K562 (cell line): ENCODE data around the gene KLHL24. TPM values are rescaled to one million over a fixed set of nuclear protein-coding genes. Genes with fewer than 3 reads are reported as not detected.
A peak's percentile ranks its signal among the peaks of the same experiment; 100 is the strongest.

Experiments
- ATAC-seq: fragments of 200-7000 bp; cut with Tn5 transposase; 3 replicates; pipeline ENCODE4 v1.9.1; 2020; ENCODE audit warnings: moderate library complexity
- BruUV-seq: library from RNA; stranded (reverse); fragments of 400-500 nt; replicated peaks from 2 replicates; lab custom pipeline; 2021; lab: Mats Ljungman, UMichigan
- CTCF ChIA-PET: fragments of 300-600 bp; formaldehyde crosslinking; extraction: SDS; loops from one replicate; lab custom pipeline; 2021; ENCODE audit warnings: low intra/inter-chr PET ratio; lab: Yijun Ruan, JAX
- POLR2A ChIA-PET: fragments of 300-600, 350-650 bp; sonication (Branson Sonifier 250); formaldehyde crosslinking; extraction: SDS; loops from one replicate; lab custom pipeline; 2021; ENCODE audit warnings: antibody characterized with exemption, inconsistent platforms; lab: Yijun Ruan, JAX
- DNase-seq, 4 experiments: peaks; one replicate each; pipeline versions ENCODE4 v3.0.0 to v3.0.0-alpha.2; 2011 to 2018; ENCODE audit warnings: low spot score in 3 of 4, mixed read lengths in 3 of 4; ENCODE audit errors: extremely low read depth in 1 of 4
- FAIRE-seq: peaks from 2 replicates; lab custom pipeline; 2011; peaks lifted over from hg19 to GRCh38; lab: Jason Lieb, UNC
- H2AFZ ChIP-seq: 2 replicates; pipeline ENCODE4 v1.6.0; 2011; ENCODE audit warnings: low read depth, low read length, control low read depth, inconsistent platforms
- H3K27ac ChIP-seq: fragments of 200-600 bp; 3 replicates; pipeline ENCODE4 v1.8.0; 2011; ENCODE audit warnings: low read depth, mild to moderate bottlenecking, control low read depth, inconsistent platforms, low read length, moderate library complexity, mixed read lengths; ENCODE audit errors: extremely low read depth
- H3K27me3 ChIP-seq, 2 experiments: fragments of 300-600 bp in 1 of 2; 2 replicates in 1 of 2; 3 replicates in 1 of 2; pipeline versions ENCODE4 v1.6.0 to v1.8.0; 2011; ENCODE audit warnings: inconsistent platforms in 2 of 2, low read length in 2 of 2, mild to moderate bottlenecking in 1 of 2, mixed read lengths in 1 of 2, moderate library complexity in 1 of 2; ENCODE audit not compliant: control insufficient read depth in 2 of 2, insufficient read depth in 2 of 2
- H3K36me3 ChIP-seq: fragments of 300-600 bp; 3 replicates; pipeline ENCODE4 v1.8.0; 2011; ENCODE audit warnings: mild to moderate bottlenecking, low read length, inconsistent platforms; ENCODE audit not compliant: control insufficient read depth, insufficient read depth
- H3K4me1 ChIP-seq, 2 experiments: fragments of 200-600 bp in 1 of 2; replicated peaks in 1 of 2; 2 replicates in 1 of 2; 3 replicates in 1 of 2; pipeline versions ENCODE4 v1.5.1 to v1.8.0; 2011; ENCODE audit warnings: inconsistent platforms in 2 of 2, low read length in 2 of 2, mild to moderate bottlenecking in 1 of 2, mixed read lengths in 1 of 2, moderate library complexity in 1 of 2; ENCODE audit not compliant: control insufficient read depth in 2 of 2, insufficient read depth in 2 of 2
- H3K4me2 ChIP-seq: 2 replicates; pipeline ENCODE4 v1.6.1; 2011; ENCODE audit warnings: low read length, control low read depth, inconsistent platforms, mixed read lengths; ENCODE audit not compliant: insufficient read depth
- H3K4me3 ChIP-seq: fragments of 200-600 bp; sonication (generic), shearing (Covaris generic); 2 replicates; pipeline ENCODE4 v1.5.1; 2016; ENCODE audit warnings: control low read depth, inconsistent platforms
- H3K79me2 ChIP-seq: fragments of 200-600 bp; 3 replicates; pipeline ENCODE4 v1.8.0; 2011; ENCODE audit warnings: low read length, inconsistent platforms; ENCODE audit not compliant: control insufficient read depth, insufficient read depth
- H3K9ac ChIP-seq, 2 experiments: 2 replicates each; pipeline versions ENCODE4 v1.6.0 to v1.6.1; 2011; ENCODE audit warnings: low read depth in 2 of 2, low read length in 2 of 2, control low read depth in 1 of 2, inconsistent platforms in 1 of 2, mild to moderate bottlenecking in 1 of 2, mixed read lengths in 1 of 2; ENCODE audit not compliant: insufficient read depth in 1 of 2
- H3K9me1 ChIP-seq: one replicate; pipeline ENCODE4 v1.6.0; 2011; ENCODE audit warnings: inconsistent platforms, mild to moderate bottlenecking, low read length, moderate library complexity; ENCODE audit not compliant: control insufficient read depth, insufficient read depth
- H3K9me3 ChIP-seq: replicated peaks from 2 replicates; pipeline ENCODE4 v1.5.1; 2011; ENCODE audit warnings: low read depth, low read length, inconsistent platforms; ENCODE audit not compliant: control insufficient read depth, insufficient read depth
- H4K20me1 ChIP-seq: replicated peaks from 2 replicates; pipeline ENCODE4 v1.6.1; 2011; ENCODE audit warnings: low read length, inconsistent platforms, mixed read lengths; ENCODE audit not compliant: control insufficient read depth, insufficient read depth
- ARID1B ChIP-seq: fragments of 450-650 bp; IDR thresholded peaks from 2 replicates; pipeline ENCODE4 v1.6.1; 2016; ENCODE audit warnings: antibody characterized with exemption, mild to moderate bottlenecking, inconsistent platforms
- EGR1 ChIP-seq: fragments of 450-650 bp; conservative IDR thresholded peaks from 2 replicates; pipeline ENCODE4 v1.6.1; 2017; ENCODE audit warnings: mild to moderate bottlenecking
- ETS2 ChIP-seq: IDR thresholded peaks from 2 replicates; pipeline ENCODE4 v1.6.1; 2016; ENCODE audit warnings: borderline replicate concordance, missing genetic modification characterization, mild to moderate bottlenecking, moderate library complexity, missing compliant biosample characterization; ENCODE audit not compliant: poor library complexity, severe bottlenecking
- ETV5 ChIP-seq: sonication (generic); formaldehyde crosslinking; IDR thresholded peaks from 2 replicates; pipeline ENCODE4 v1.4.0; 2020; ENCODE audit warnings: low read depth, mild to moderate bottlenecking, missing genetic modification reagents
- KLF16 ChIP-seq: IDR thresholded peaks from 2 replicates; pipeline ENCODE4 v1.6.1; 2016; ENCODE audit warnings: antibody characterized with exemption
- MECOM ChIP-seq: fragments of 250-450 bp; sonication (Bioruptor Pico); IDR thresholded peaks from 2 replicates; pipeline ENCODE4 v1.8.0; 2022; ENCODE audit warnings: inconsistent platforms
- MEIS2 ChIP-seq: fragments of 450-650 bp; IDR thresholded peaks from 2 replicates; pipeline ENCODE4 v1.6.1; 2014; ENCODE audit warnings: mild to moderate bottlenecking; ENCODE audit not compliant: partially characterized antibody
- MTA1 ChIP-seq: fragments of 450-650 bp; IDR thresholded peaks from 2 replicates; pipeline ENCODE4 v1.6.1; 2017; ENCODE audit warnings: borderline replicate concordance
- NFIC ChIP-seq: fragments of 450-650 bp; IDR thresholded peaks from 2 replicates; pipeline ENCODE4 v1.6.1; 2017; ENCODE audit warnings: mild to moderate bottlenecking, inconsistent platforms
- NR2F6 ChIP-seq: fragments of 450-650 bp; formaldehyde crosslinking; IDR thresholded peaks from 2 replicates; pipeline ENCODE4 v1.4.0; 2020; ENCODE audit warnings: mild to moderate bottlenecking
- RBM25 ChIP-seq: fragments of 200-400 bp; formaldehyde crosslinking; IDR thresholded peaks from 2 replicates; pipeline ENCODE4 v1.6.1; 2018; ENCODE audit warnings: low read length, low read depth, moderate library complexity; ENCODE audit not compliant: severe bottlenecking
- RFX5 ChIP-seq: IDR thresholded peaks from 2 replicates; pipeline ENCODE4 v1.6.1; 2011; ENCODE audit warnings: low read depth, mild to moderate bottlenecking, improper control_type of control experiment, low read length
- TAL1 ChIP-seq: fragments of 450-650 bp; IDR thresholded peaks from 2 replicates; pipeline ENCODE4 v1.6.1; 2016; ENCODE audit warnings: mild to moderate bottlenecking
- TBP ChIP-seq: optimal IDR thresholded peaks from 2 replicates; pipeline ENCODE3; 2011; ENCODE audit warnings: low read depth, low read length, improper control_type of control experiment
- TCF7 ChIP-seq: sonication (generic); IDR thresholded peaks from 2 replicates; pipeline ENCODE4 v1.6.1; 2016; ENCODE audit warnings: antibody characterized with exemption, borderline replicate concordance
- ZFP30 ChIP-seq: fragments of 250-450 bp; sonication (Bioruptor Pico); IDR thresholded peaks from 2 replicates; pipeline ENCODE4 v1.8.0; 2022; ENCODE audit warnings: moderate library complexity, mild to moderate bottlenecking, inconsistent platforms, borderline replicate concordance
- ZFP36 ChIP-seq: fragments of 150-350 bp; IDR thresholded peaks from 2 replicates; pipeline ENCODE4 v1.6.1; 2018; ENCODE audit warnings: low read length, low read depth; ENCODE audit not compliant: partially characterized antibody
- ZKSCAN1 ChIP-seq: fragments of 150-350 bp; IDR thresholded peaks from 2 replicates; pipeline ENCODE4 v1.6.1; 2016; ENCODE audit warnings: low read depth, low read length
- ZNF57 ChIP-seq: fragments of 450-650 bp; formaldehyde crosslinking; IDR thresholded peaks from 2 replicates; pipeline ENCODE4 v1.4.0; 2020; ENCODE audit warnings: mild to moderate bottlenecking, moderate library complexity
- ZNF586 ChIP-seq: fragments of 450-650 bp; formaldehyde crosslinking; conservative IDR thresholded peaks from 2 replicates; pipeline ENCODE4 v1.4.0; 2020; ENCODE audit warnings: mild to moderate bottlenecking, moderate library complexity
- in situ Hi-C: fragments of 300-500 bp; cut with MboI; formaldehyde crosslinking; loops from 4 replicates; pipeline ENCODE4 v1.15.0; 2018; ENCODE audit warnings: inconsistent platforms, mixed read lengths
- intact Hi-C: fragments of 100-400 bp; cut with micrococcal nuclease; formaldehyde crosslinking; loops from 2 replicates; pipeline ENCODE4 v1.14.2; 2022
- polyA plus RNA-seq, 8 experiments: library from polyadenylated mRNA; depleted of rRNA in 4 of 8; stranded (reverse) in 5 of 8; unstranded in 3 of 8; fragments of >200 nt; fragmentation: Nextera tagmentation in 2 of 8; fragmentation: Illumina TruSeq in 1 of 8; extraction: Ambion mirVana in 2 of 8; extraction: Trizol in 1 of 8; gene quantifications; 2 replicates each; pipeline versions ENCODE4 v1.2.1 to v1.2.3, GENCODE V29; 2011 to 2014; ENCODE audit warnings: inconsistent platforms in 1 of 8, missing spikeins in 1 of 8
- total RNA-seq, 7 experiments: library from RNA; depleted of rRNA in 6 of 7; stranded (reverse); fragments of >200 nt in 6 of 7; fragmentation: Illumina TruSeq in 2 of 7; extraction: Trizol in 2 of 7; gene quantifications; 2 replicates each; pipeline versions ENCODE4 v1.2.1 to v1.2.3, GENCODE V29; 2011 to 2021; ENCODE audit warnings: low replicate concordance in 1 of 7
- TF ChIP-seq, protein P1 (sequence below): fragments of 250-450 bp; sonication (Bioruptor Pico); IDR thresholded peaks from 2 replicates; pipeline ENCODE4 v1.5.0; 2021
- TF ChIP-seq, protein P2 (sequence below): IDR thresholded peaks from 2 replicates; pipeline ENCODE4 v1.6.1; 2016; ENCODE audit warnings: missing genetic modification characterization, missing compliant biosample characterization

KLHL24 gene
- total and polyA plus RNA-seq, 9 of the 15 experiments (the other 6 are each of a cell fraction or from before 2014, with no cell fraction given): 3.3 to 21.2 (median 14.2) TPM

DNA sequence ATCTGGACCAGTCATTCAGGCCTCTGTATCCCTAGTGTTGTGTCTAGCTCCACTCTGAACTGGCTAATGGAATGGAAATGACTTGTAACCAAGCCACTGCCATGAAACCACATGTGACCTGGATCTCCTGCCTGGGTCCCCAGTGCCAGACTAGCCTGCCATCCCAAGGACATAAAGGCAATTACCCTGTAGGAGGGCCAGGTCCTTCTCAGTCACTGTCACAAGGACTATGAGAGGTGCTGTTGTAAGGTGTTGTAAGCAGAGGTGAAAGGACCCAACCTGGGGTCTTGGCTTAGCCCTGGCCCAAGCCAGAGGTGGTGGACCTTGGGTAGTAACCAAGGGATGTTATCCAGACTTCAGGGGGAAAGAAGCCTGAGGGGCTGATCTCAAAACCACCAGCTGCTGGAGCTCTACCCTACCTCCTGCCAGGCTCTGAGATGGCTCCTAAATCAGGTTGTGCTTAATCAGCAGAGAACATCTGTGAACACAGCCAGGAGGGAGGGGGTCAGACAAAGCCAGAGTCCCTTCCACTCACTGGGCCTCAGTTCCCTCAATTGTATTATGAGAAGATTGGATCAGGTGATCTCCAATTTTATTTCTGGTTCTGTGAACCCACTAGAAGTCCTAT lies 15.7 kb upstream of the KLHL24 start:
- Histone ChIP-seq H3K4me1 (peaks cover 4 to 5% of the 10 kb centered on the region in 2 experiments; a peak in 3 of 5 replicates), H3K27ac (no peak overlapping the region), H3K9ac (no peak overlapping the region; a peak in 1 of 4 replicates), H3K36me3 (no peaks in the 10 kb centered on the region), H3K9me1 (no peaks in the 10 kb centered on the region), H4K20me1 (no peaks in the 10 kb centered on the region), H3K9me3 (no peaks in the 10 kb centered on the region), H2AFZ (0 out of 2 replicates have a peak overlapping the region, but pooled peaks have one; percentile 23), H3K4me3 (no peak overlapping the region), H3K4me2 (no peak overlapping the region), H3K27me3 (peaks cover 0 to 2% of the 10 kb centered on the region in 2 experiments; a peak in 1 of 5 replicates), H3K79me2 (no peaks in the 10 kb centered on the region)
- ATAC-seq: peak; percentile 69
- no TSS peak for BruUV-seq
- intact Hi-C loops: no loop called here
- peak; percentile 29 for FAIRE-seq
- in situ Hi-C loops: no loop called here
- POLR2A ChIA-PET: interaction anchor here (0.7 to 1.0 kb wide), 2 partner anchors 16 to 1043 kb away, joined by 3 to 4 read pairs; no protein-coding TSS in a partner anchor
- CTCF ChIA-PET: no interaction called here
- peak; percentile 25 to 36 (median 32) for DNase-seq
- TF ChIP-seq, protein P1, sequence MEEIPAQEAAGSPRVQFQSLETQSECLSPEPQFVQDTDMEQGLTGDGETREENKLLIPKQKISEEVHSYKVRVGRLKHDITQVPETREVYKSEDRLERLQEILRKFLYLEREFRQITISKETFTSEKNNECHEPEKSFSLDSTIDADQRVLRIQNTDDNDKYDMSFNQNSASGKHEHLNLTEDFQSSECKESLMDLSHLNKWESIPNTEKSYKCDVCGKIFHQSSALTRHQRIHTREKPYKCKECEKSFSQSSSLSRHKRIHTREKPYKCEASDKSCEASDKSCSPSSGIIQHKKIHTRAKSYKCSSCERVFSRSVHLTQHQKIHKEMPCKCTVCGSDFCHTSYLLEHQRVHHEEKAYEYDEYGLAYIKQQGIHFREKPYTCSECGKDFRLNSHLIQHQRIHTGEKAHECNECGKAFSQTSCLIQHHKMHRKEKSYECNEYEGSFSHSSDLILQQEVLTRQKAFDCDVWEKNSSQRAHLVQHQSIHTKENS (CRISPR knock-in tag): no peak
- TF ChIP-seq TBP (no peak), ZNF57 (no peak), ZNF586 (CRISPR knock-in tag) (no peak), NFIC (no peak), MEIS2 (peak; percentile 61), ZFP36 (no peak), ARID1B (peak; percentile 52), ETS2 (no peak), NR2F6 (CRISPR knock-in tag) (no peak), TAL1 (0 out of 2 replicates have a peak, but pooled peaks have one; percentile 26), TCF7 (no peak), KLF16 (no peak), MTA1 (no peak), MECOM (no peak), EGR1 (no peak), RFX5 (no peak), ZKSCAN1 (no peak), ZFP30 (CRISPR knock-in tag) (no peak), RBM25 (no peak), ETV5 (CRISPR knock-in tag) (no peak)
- TF ChIP-seq, protein P2, sequence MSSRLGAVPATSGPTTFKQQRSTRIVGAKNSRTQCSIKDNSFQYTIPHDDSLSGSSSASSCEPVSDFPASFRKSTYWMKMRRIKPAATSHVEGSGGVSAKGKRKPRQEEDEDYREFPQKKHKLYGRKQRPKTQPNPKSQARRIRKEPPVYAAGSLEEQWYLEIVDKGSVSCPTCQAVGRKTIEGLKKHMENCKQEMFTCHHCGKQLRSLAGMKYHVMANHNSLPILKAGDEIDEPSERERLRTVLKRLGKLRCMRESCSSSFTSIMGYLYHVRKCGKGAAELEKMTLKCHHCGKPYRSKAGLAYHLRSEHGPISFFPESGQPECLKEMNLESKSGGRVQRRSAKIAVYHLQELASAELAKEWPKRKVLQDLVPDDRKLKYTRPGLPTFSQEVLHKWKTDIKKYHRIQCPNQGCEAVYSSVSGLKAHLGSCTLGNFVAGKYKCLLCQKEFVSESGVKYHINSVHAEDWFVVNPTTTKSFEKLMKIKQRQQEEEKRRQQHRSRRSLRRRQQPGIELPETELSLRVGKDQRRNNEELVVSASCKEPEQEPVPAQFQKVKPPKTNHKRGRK (tag): no peak
